HEK293 (cell line): ENCODE data around the gene HS3ST3A1.

Experiments
- CTCF ChIA-PET: fragments of 350-600 bp; formaldehyde crosslinking; extraction: SDS; loops from one replicate; lab custom pipeline; 2021; ENCODE audit warnings: antibody characterized with exemption; lab: Yijun Ruan, JAX
- POLR2A ChIA-PET: fragments of 300-600 bp; formaldehyde crosslinking; extraction: SDS; loops from one replicate; lab custom pipeline; 2020; ENCODE audit warnings: antibody characterized with exemption, inconsistent platforms; lab: Yijun Ruan, JAX
- H3K27ac ChIP-seq: fragments of 200-500 bp; sonication (Bioruptor generic); 2 replicates; pipeline ENCODE4 v1.5.1; 2014; ENCODE audit warnings: low read depth, low read length, control low read depth, inconsistent platforms; ENCODE audit errors: extremely low read depth
- H3K36me3 ChIP-seq, 2 experiments: fragments of 200-500 bp in 1 of 2; sonication (Bioruptor generic) in 1 of 2; 1 replicate in 1 of 2; 2 replicates in 1 of 2; pipeline ENCODE4 v1.5.1; 2014 to 2017; ENCODE audit warnings: inconsistent platforms in 2 of 2, low read length in 2 of 2; ENCODE audit not compliant: control insufficient read depth in 2 of 2, insufficient read depth in 1 of 2
- H3K4me1 ChIP-seq: fragments of 200-500 bp; sonication (Bioruptor generic); 2 replicates; pipeline ENCODE4 v1.5.1; 2014; ENCODE audit warnings: mild to moderate bottlenecking, low read length, inconsistent platforms; ENCODE audit not compliant: control insufficient read depth, insufficient read depth
- H3K4me3 ChIP-seq: 2 replicates; pipeline ENCODE4 v1.5.1; 2011; ENCODE audit warnings: low read depth, mild to moderate bottlenecking, control low read depth, low read length, moderate library complexity
- H3K9me3 ChIP-seq: fragments of 200-500 bp; sonication (Bioruptor generic); 2 replicates; pipeline ENCODE4 v1.5.1; 2014; ENCODE audit warnings: low read depth, low read length, inconsistent platforms; ENCODE audit not compliant: control insufficient read depth, insufficient read depth
- FEZF1 ChIP-seq: fragments of 450-650 bp; formaldehyde crosslinking; IDR thresholded peaks from 2 replicates; pipeline ENCODE4 v1.5.1; 2016; ENCODE audit warnings: missing biosample characterization, missing genetic modification characterization
- HOXC10 ChIP-seq: sonication (generic); formaldehyde crosslinking; IDR thresholded peaks from 2 replicates; pipeline ENCODE4 v1.8.1; 2023; ENCODE audit warnings: mild to moderate bottlenecking, missing genetic modification reagents
- PRDM6 ChIP-seq: fragments of 450-650 bp; formaldehyde crosslinking; IDR thresholded peaks from 2 replicates; pipeline ENCODE4 v1.5.1; 2017; ENCODE audit warnings: missing biosample characterization, missing genetic modification characterization
- YY2 ChIP-seq: fragments of 450-650 bp; formaldehyde crosslinking; IDR thresholded peaks from 2 replicates; pipeline ENCODE4 v1.5.1; 2016; ENCODE audit warnings: missing biosample characterization, missing genetic modification characterization
- ZNF26 ChIP-seq: fragments of 450-650 bp; formaldehyde crosslinking; IDR thresholded peaks from 2 replicates; pipeline ENCODE4 v1.5.1; 2016; ENCODE audit warnings: missing biosample characterization, missing genetic modification characterization
- ZNF274 ChIP-seq, 2 experiments: fragments of 200-500 bp in 1 of 2; fragments of 450-650 bp in 1 of 2; sonication (Bioruptor generic) in 1 of 2; formaldehyde crosslinking in 1 of 2; IDR thresholded peaks; 2 replicates each; pipeline versions ENCODE4 v1.5.1 to v1.6.1; 2014 to 2016; ENCODE audit warnings: borderline replicate concordance in 1 of 2, inconsistent platforms in 1 of 2, low read length in 1 of 2, missing biosample characterization in 1 of 2, missing genetic modification characterization in 1 of 2
- ZNF549 ChIP-seq: fragments of 450-650 bp; IDR thresholded peaks from 2 replicates; pipeline ENCODE4 v1.5.1; 2018; ENCODE audit warnings: missing biosample characterization, missing genetic modification characterization, mild to moderate bottlenecking, inconsistent platforms, moderate library complexity
- ZNF561 ChIP-seq: fragments of 450-650 bp; IDR thresholded peaks from 2 replicates; pipeline ENCODE4 v1.5.1; 2018; ENCODE audit warnings: missing biosample characterization, missing genetic modification characterization, borderline replicate concordance
- ZNF621 ChIP-seq: fragments of 450-650 bp; formaldehyde crosslinking; IDR thresholded peaks from 2 replicates; pipeline ENCODE4 v1.5.1; 2017; ENCODE audit warnings: missing biosample characterization, missing genetic modification characterization
- ZNF623 ChIP-seq: fragments of 450-650 bp; formaldehyde crosslinking; IDR thresholded peaks from 2 replicates; pipeline ENCODE4 v1.5.1; 2016; ENCODE audit warnings: missing biosample characterization, missing genetic modification characterization
- ZNF624 ChIP-seq: fragments of 450-650 bp; formaldehyde crosslinking; IDR thresholded peaks from 2 replicates; pipeline ENCODE4 v1.5.1; 2017; ENCODE audit warnings: missing biosample characterization, missing genetic modification characterization
- ZNF645 ChIP-seq: fragments of 450-650 bp; formaldehyde crosslinking; IDR thresholded peaks from 2 replicates; pipeline ENCODE4; 2016; ENCODE audit warnings: missing biosample characterization, missing genetic modification characterization
- ZNF658 ChIP-seq: fragments of 450-650 bp; formaldehyde crosslinking; IDR thresholded peaks from 2 replicates; pipeline ENCODE4; 2016; ENCODE audit warnings: missing biosample characterization, missing genetic modification characterization
- ZNF677 ChIP-seq: fragments of 450-650 bp; IDR thresholded peaks from 2 replicates; pipeline ENCODE4 v1.5.0; 2018; ENCODE audit warnings: missing biosample characterization, mild to moderate bottlenecking, missing genetic modification characterization, moderate library complexity
- ZNF768 ChIP-seq: fragments of 450-650 bp; formaldehyde crosslinking; IDR thresholded peaks from 2 replicates; pipeline ENCODE4 v1.5.1; 2018; ENCODE audit warnings: missing biosample characterization, mild to moderate bottlenecking, missing genetic modification characterization
- ZNF837 ChIP-seq: fragments of 450-650 bp; formaldehyde crosslinking; IDR thresholded peaks from 2 replicates; pipeline ENCODE4 v1.5.1; 2016; ENCODE audit warnings: missing biosample characterization, missing genetic modification characterization
- ZNF843 ChIP-seq: fragments of 450-650 bp; formaldehyde crosslinking; IDR thresholded peaks from 2 replicates; pipeline ENCODE4 v1.5.1; 2016; ENCODE audit warnings: missing biosample characterization, missing genetic modification characterization
- ZSCAN23 ChIP-seq: fragments of 450-650 bp; formaldehyde crosslinking; IDR thresholded peaks from 2 replicates; pipeline ENCODE4 v1.5.1; 2016; ENCODE audit warnings: missing biosample characterization, missing genetic modification characterization
- TF ChIP-seq, protein P1 (sequence below): fragments of 450-650 bp; formaldehyde crosslinking; IDR thresholded peaks from 2 replicates; pipeline ENCODE4 v1.5.1; 2017; ENCODE audit warnings: missing biosample characterization, missing genetic modification characterization
- TF ChIP-seq, protein P2 (sequence below): fragments of 450-650 bp; formaldehyde crosslinking; IDR thresholded peaks from 2 replicates; pipeline ENCODE4 v1.5.1; 2016; ENCODE audit warnings: missing biosample characterization, missing genetic modification characterization
- TF ChIP-seq, protein P3 (sequence below): fragments of 450-650 bp; formaldehyde crosslinking; IDR thresholded peaks from 2 replicates; pipeline ENCODE4 v1.5.0; 2017; ENCODE audit warnings: missing biosample characterization, missing genetic modification characterization, borderline replicate concordance

The HS3ST3A1 gene

GRCh38 chr17:13544292-13544691, 57.4 kb downstream of the HS3ST3A1 start (continued):
- TF ChIP-seq, protein P1, sequence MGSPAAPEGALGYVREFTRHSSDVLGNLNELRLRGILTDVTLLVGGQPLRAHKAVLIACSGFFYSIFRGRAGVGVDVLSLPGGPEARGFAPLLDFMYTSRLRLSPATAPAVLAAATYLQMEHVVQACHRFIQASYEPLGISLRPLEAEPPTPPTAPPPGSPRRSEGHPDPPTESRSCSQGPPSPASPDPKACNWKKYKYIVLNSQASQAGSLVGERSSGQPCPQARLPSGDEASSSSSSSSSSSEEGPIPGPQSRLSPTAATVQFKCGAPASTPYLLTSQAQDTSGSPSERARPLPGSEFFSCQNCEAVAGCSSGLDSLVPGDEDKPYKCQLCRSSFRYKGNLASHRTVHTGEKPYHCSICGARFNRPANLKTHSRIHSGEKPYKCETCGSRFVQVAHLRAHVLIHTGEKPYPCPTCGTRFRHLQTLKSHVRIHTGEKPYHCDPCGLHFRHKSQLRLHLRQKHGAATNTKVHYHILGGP (tag by site-specific recombination) = no peak
- TF ChIP-seq ZNF624 (tag by site-specific recombination) (no peak), ZNF274 (IDR thresholded peaks at IDR 0.05; ENCODE audit: low read length) (no peak), ZNF274 (tag by site-specific recombination; IDR thresholded peaks at IDR 0.05; ENCODE audit: borderline replicate concordance) (no peak), ZNF768 (tag by site-specific recombination) (no peak), ZNF561 (tag by site-specific recombination) (no peak), ZNF677 (tag by site-specific recombination) (no peak), ZNF621 (tag by site-specific recombination) (no peak), ZNF549 (no peak), HOXC10 (no peak), FEZF1 (no peak), ZNF623 (tag by site-specific recombination) (no peak)

DNA sequence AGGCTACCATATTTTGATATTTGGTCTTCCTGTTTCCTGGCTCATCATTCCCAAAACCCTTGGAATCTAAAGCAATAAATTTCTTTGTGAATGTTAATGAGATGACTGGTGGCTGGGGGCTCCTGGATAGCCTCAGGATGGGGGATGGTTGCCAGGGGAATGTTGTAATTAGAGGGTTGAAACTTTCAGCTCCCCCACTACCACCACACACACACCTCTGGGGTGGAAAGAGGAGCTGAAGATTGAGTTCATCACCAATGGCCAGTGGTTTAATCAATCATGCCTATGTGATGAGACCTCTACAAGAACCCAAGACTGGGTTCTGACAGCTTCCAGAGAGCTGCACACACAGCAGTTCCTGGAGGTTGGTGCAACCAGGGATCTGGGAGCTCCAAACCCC, 59.1 kb downstream of the HS3ST3A1 start:
- POLR2A ChIA-PET = no interaction called here
- no peak for TF ChIP-seq ZNF26 (tag by site-specific recombination)
- no peak for TF ChIP-seq ZNF645
- no peak for TF ChIP-seq ZNF837 (tag by site-specific recombination)
- no peak for TF ChIP-seq ZNF843 (tag by site-specific recombination)
- no peak for TF ChIP-seq ZNF658 (tag by site-specific recombination)
- Histone ChIP-seq H3K36me3 (peaks cover 0 to 17% of the 10 kb centered on the region in 2 experiments; a peak in 2 of 3 replicates), H3K9me3 (no peaks in the 10 kb centered on the region), H3K4me3 (no peak overlapping the region), H3K27ac (no peak overlapping the region), H3K4me1 (peaks cover 14% of the 10 kb centered on the region)
- CTCF ChIA-PET = interaction anchor here (0.6 to 2.6 kb wide), 2 partner anchors 512 to 758 kb away, joined by 4 to 9 read pairs; partner anchors contain the start of gene HS3ST3B1

DNA sequence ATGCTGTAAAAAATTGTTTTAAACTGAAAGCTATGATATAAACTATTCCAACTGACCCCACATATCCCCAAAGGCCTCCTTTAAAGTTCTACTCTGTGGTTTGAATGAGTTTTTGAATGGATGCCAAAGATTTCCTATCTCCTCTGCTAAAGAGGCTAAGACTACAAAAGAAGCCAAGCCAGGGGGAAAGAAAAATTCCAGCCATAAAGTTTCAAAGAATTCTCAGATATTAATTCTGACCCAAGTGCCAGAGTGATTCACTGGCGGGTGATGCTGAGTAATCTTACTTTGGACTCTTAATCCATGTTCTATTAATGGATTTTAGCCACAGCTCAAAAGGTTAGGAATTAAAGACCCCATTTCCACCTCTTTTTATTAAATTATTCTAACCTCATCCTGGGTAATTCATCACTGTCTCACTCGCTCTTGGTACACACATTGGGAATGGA, 60.7 kb downstream of the HS3ST3A1 start:
- POLR2A ChIA-PET = no interaction called here
- Histone ChIP-seq H3K36me3 (peaks cover 0 to 17% of the 10 kb centered on the region in 2 experiments; a peak in 2 of 3 replicates), H3K4me1 (peaks cover 14% of the 10 kb centered on the region)
- TF ChIP-seq PRDM6 (tag by site-specific recombination) (peak; percentile 79; the same call in 1 of the 2 replicates), ZSCAN23 (tag by site-specific recombination) (no peak), YY2 (tag by site-specific recombination) (no peak)
- TF ChIP-seq, protein P2, sequence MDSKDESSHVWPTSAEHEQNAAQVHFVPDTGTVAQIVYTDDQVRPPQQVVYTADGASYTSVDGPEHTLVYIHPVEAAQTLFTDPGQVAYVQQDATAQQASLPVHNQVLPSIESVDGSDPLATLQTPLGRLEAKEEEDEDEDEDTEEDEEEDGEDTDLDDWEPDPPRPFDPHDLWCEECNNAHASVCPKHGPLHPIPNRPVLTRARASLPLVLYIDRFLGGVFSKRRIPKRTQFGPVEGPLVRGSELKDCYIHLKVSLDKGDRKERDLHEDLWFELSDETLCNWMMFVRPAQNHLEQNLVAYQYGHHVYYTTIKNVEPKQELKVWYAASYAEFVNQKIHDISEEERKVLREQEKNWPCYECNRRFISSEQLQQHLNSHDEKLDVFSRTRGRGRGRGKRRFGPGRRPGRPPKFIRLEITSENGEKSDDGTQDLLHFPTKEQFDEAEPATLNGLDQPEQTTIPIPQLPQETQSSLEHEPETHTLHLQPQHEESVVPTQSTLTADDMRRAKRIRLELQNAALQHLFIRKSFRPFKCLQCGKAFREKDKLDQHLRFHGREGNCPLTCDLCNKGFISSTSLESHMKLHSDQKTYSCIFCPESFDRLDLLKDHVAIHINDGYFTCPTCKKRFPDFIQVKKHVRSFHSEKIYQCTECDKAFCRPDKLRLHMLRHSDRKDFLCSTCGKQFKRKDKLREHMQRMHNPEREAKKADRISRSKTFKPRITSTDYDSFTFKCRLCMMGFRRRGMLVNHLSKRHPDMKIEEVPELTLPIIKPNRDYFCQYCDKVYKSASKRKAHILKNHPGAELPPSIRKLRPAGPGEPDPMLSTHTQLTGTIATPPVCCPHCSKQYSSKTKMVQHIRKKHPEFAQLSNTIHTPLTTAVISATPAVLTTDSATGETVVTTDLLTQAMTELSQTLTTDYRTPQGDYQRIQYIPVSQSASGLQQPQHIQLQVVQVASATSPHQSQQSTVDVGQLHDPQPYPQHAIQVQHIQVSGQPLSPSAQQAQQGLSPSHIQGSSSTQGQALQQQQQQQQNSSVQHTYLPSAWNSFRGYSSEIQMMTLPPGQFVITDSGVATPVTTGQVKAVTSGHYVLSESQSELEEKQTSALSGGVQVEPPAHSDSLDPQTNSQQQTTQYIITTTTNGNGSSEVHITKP (tag by site-specific recombination) = 0 out of 2 replicates have a peak, but pooled peaks have one; percentile 27
- TF ChIP-seq, protein P3, sequence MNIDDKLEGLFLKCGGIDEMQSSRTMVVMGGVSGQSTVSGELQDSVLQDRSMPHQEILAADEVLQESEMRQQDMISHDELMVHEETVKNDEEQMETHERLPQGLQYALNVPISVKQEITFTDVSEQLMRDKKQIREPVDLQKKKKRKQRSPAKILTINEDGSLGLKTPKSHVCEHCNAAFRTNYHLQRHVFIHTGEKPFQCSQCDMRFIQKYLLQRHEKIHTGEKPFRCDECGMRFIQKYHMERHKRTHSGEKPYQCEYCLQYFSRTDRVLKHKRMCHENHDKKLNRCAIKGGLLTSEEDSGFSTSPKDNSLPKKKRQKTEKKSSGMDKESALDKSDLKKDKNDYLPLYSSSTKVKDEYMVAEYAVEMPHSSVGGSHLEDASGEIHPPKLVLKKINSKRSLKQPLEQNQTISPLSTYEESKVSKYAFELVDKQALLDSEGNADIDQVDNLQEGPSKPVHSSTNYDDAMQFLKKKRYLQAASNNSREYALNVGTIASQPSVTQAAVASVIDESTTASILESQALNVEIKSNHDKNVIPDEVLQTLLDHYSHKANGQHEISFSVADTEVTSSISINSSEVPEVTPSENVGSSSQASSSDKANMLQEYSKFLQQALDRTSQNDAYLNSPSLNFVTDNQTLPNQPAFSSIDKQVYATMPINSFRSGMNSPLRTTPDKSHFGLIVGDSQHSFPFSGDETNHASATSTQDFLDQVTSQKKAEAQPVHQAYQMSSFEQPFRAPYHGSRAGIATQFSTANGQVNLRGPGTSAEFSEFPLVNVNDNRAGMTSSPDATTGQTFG (tag by site-specific recombination) = no peak
- TF ChIP-seq, all 188 proteins: peak for 2
- CTCF ChIA-PET = no interaction called here
- H3K9me3 ChIP-seq = no peaks in the 10 kb centered on the region
- peak overlapping the region; percentile 40 for H3K27ac ChIP-seq
- H3K4me3 ChIP-seq = no peak overlapping the region
